Right renal cortex interstitium (tissue), 3 donors: ENCODE measurements around the gene DCBLD2. TPM values are rescaled to one million over a fixed set of nuclear protein-coding genes. Genes with fewer than 3 reads are reported as not detected.

Experiments used
- DNase-seq, 3 donors: peaks; one replicate each; pipeline ENCODE4 v3.0.0-alpha.2; 2013; ENCODE audit warnings: low read depth in 3 of 3, low spot score in 2 of 3
- polyA plus RNA-seq, 3 donors: library from polyadenylated mRNA; unstranded; fragments of 120-200 nt; gene quantifications; one replicate each; pipeline ENCODE4 v1.2.1, GENCODE V29; 2013; ENCODE audit not compliant: insufficient read length in 3 of 3

The DCBLD2 gene
- polyA plus RNA-seq, 3 donors = 49.2 to 51.9 (median 51.3) TPM

GRCh38 chr3:98799479-98799878 lies 102.0 kb downstream of the DCBLD2 start:
- DNase-seq = no peak

- no peak for DNase-seq
Measured at GRCh38 chr3:98798820-98799219, 102.7 kb downstream of the DCBLD2 start.

- DNase-seq = no peak
Measured at GRCh38 chr3:98797905-98798304, 103.6 kb downstream of the DCBLD2 start.

DNA sequence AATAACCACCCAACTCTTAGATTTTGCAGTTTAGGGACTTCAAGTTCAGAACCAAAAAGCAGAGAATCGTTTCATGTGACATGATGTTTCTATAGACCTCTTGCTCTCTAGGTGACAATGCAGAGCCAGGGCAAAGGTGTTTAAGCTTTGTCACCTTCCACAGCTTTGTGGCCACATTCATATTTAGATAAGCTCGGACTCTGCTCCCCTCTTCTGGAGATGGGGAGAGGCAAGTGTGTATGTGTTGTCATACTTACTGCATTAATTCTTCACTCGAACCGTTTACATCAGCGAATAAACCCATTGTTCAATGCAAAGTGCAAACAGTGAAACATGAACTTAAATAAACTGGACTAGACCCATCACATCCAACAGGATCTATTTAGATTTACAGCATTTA lies 105.2 kb downstream of the DCBLD2 start:
- no peak for DNase-seq

DNA sequence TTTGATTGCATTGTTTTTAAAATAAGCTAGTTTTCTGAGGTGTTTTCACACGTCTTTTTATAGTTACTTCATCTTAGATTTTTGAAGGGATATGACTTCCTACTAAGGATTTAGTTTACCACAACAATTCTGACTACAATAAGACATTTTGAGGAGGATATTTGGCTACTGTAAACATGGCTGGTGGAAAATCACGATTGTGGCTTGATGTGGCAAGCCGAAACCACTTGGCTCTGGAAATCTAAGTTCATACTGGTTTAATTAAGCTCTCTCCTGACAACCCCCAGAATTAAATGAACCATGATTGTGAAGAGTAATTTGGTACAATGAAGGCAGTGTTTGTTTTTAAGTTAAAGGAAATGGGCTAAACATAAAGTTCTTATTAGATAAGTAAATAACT lies 107.5 kb downstream of the DCBLD2 start:
- DNase-seq = no peak

DNA sequence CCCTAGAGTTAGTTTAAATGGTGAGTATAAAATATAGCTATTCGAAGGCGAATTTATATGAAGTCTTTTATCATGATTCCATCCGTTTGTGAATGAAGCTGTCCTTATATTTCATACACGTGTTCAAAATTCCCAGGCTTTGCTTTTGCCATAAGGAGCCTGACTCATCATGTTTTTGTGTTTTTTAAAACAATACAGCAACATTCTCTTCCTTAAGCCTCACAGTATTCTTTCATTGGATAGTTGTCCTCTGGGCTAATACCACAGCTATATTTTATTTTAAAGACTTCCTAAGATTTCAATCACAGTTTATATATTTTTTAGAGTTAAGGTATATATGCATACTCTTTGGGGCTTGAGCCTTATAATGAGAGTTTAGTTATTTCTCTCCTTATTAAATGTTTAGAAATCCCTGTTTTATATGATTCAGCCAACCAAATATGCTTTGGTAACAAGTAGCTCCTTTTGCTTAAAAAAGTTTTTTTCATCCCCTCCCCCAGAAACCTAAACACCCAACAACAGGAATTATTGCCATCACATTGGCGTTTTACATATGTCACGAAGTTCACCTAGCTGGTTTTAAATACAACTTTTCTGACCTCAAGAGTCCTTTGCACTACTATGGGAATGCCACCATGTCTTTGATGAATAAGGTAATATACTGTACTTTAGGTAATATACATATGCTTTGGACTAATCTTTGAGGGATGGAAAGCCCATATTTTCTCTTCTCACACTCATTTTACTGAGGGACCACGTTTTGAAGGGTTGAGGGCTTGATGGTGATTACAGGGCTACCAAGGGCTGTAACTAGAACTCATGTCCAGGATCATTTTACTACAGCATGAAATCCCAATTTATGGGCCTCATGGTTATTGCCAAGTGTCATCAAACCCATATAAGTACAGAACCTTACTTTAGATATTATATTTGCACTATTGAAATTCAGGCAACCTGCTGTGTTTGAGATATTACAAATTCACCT lies 109.9 kb downstream of the DCBLD2 start:
- DNase-seq = no peak

- DNase-seq = no peak
Measured at GRCh38 chr3:98788651-98789050, 112.8 kb downstream of the DCBLD2 start.

DNA sequence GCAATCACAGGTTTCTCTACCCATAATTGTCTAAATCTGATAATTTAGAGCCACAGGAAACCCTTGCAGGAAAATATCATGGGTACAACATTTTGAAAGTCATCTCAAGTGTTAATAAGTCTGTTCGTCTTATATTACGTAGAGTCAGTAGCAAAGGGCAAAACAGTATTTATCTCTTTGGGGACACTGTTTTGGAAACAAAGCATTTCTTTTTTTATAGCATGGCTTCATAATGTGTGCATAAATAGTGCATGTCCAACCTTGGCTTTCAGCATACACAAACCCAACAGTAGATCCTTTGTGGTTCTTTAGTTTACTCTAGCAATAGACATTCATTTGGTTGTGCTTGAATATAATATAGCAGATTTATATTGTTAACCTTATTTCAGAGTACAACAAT lies 114.3 kb downstream of the DCBLD2 start:
- no peak for DNase-seq

- DNase-seq = no peak
Measured at GRCh38 chr3:98786364-98787006, 115.0 kb downstream of the DCBLD2 start.

DNA sequence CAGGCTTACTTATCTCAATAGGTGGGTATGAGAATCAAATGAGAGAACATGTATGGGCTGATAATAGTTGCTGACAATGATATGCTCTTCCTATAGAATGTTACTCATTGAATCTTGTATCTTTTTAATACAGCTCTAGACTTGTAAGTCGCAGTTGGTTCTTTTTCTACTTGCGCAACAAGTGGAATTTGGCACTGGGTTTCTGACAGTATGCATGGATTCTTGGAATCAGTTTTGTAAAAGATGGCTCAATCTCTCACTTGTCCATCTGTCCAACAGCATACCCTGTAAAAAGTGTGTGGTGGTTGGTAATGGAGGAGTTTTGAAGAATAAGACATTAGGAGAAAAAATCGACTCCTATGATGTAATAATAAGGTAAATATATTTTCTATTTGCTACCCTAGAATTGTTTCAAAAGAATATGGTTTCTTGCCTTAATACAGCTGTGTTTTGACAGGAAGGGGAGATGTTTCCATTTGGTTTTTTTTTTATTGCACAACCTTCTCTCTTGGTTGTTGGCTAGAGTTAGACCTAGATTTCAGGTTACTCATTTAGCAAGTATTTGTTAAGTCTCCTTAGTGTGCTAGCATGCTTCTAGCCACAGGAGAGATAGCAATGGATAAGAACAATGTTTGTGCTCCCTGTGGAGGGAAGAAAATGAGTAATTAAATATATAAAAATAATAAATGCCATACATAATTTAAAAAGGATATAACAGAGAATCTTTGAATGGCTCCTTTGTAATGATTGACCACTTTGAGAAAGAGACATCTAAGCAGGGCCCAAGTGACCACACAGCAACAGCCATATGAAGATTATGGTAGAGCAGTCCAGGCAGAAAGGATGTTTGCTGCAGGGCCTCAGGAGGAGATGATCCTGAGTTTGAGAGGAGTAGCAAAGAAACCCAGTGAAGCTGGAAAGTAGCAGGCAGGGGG lies 116.6 kb downstream of the DCBLD2 start:
- no peak for DNase-seq

- no peak for DNase-seq
Measured at GRCh38 chr3:98784042-98784441, 117.5 kb downstream of the DCBLD2 start.

DNA sequence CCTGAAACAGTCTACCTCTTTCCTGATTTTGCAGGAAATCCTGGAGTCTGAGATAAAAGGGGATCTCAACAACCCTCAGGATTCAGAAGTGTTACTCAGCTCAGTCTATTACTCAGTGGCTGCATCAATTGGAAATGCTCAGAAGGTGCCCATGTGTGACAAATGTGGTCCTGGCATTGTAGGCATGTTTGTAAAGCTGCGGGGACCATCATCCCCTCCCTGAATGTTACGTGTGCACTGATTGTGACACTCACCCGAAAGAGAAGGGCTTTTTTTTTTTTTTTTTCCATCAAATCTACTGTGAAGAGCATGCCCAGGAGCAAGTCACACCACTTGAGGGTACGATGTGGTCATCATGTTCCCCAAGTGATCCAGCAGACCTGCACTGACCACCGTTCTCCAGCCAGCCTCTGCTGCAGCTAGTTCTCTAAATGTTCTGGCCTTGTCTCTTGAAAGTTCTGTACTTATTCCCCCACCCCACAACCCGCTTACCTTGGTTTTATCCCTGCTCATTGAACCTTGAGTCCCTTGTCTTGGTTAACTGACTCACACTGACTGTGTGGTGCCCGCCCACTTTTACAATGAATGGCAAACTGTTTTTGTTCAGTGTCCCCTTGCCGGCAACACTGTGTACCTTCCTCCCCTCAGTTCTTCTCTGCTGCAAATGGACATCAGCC lies 118.5 kb downstream of the DCBLD2 start:
- no peak for DNase-seq

- DNase-seq = no peak
Measured at GRCh38 chr3:98780343-98780742, 121.2 kb downstream of the DCBLD2 start.

- no peak for DNase-seq
Measured at GRCh38 chr3:98779541-98780335, 121.8 kb downstream of the DCBLD2 start.

GRCh38 chr3:98778852-98779413 lies 122.6 kb downstream of the DCBLD2 start:
- no peak for DNase-seq

DNA sequence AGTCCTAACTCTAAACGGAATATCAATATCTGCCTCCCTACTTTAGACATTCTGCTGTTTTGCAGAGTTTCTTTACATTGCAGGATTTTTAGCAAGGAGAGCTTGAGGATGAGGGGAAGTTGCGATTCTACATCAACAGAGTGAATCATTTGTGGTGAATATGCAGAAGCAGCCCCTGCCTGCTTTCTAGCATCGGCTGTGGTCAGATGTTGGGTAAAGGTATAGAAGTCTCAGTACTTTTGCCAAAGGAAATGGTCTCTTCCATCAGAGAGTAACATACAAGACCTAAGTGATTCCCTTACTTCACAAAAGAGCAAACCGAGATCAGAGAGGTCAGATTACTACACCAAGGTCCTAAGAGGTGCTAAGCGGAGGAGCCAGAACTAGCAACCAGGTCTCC lies 123.1 kb downstream of the DCBLD2 start:
- DNase-seq = no peak

GRCh38 chr3:98777801-98778220 lies 123.7 kb downstream of the DCBLD2 start:
- no peak for DNase-seq

GRCh38 chr3:98777286-98777685 lies 124.2 kb downstream of the DCBLD2 start:
- no peak for DNase-seq

GRCh38 chr3:98776140-98776493 lies 125.4 kb downstream of the DCBLD2 start:
- DNase-seq = no peak
